DND-41 (cell line): ENCODE results near the gene DOK4.

Experiments used
- EZH2 ChIP-seq: IDR thresholded peaks from 3 replicates; pipeline ENCODE4 v1.6.1; 2012; ENCODE audit warnings: borderline replicate concordance, low read depth, mild to moderate bottlenecking, moderate library complexity, low read length, inconsistent platforms; ENCODE audit not compliant: severe bottlenecking
- TF ChIP-seq, protein P1 (sequence below): IDR thresholded peaks from 2 replicates; pipeline ENCODE4 v1.5.1; 2012; ENCODE audit warnings: borderline replicate concordance, low read length, moderate library complexity, mild to moderate bottlenecking; ENCODE audit not compliant: poor library complexity, severe bottlenecking; ENCODE audit errors: extremely low read depth

DNA sequence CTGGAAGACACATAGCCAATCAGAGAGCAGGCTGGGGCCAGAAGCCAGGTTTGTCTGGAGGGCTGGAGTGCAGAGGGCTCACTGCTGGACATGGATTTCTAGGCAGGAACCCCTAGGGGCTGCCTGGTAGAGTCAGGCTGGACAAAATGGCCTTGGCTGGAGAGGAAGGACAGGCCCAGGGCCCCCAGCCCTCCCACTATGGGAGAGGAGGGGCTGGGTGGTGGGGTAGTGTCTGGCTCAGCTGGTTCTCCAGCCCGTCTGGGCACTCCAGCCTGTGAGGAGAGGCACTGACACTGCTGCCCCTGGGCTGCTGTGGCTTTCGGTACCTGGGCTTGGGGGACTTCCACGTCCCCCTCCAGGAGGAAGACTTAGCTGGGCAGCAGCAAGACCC is 21.7 kb upstream of the DOK4 start:
- TF ChIP-seq, protein P1, sequence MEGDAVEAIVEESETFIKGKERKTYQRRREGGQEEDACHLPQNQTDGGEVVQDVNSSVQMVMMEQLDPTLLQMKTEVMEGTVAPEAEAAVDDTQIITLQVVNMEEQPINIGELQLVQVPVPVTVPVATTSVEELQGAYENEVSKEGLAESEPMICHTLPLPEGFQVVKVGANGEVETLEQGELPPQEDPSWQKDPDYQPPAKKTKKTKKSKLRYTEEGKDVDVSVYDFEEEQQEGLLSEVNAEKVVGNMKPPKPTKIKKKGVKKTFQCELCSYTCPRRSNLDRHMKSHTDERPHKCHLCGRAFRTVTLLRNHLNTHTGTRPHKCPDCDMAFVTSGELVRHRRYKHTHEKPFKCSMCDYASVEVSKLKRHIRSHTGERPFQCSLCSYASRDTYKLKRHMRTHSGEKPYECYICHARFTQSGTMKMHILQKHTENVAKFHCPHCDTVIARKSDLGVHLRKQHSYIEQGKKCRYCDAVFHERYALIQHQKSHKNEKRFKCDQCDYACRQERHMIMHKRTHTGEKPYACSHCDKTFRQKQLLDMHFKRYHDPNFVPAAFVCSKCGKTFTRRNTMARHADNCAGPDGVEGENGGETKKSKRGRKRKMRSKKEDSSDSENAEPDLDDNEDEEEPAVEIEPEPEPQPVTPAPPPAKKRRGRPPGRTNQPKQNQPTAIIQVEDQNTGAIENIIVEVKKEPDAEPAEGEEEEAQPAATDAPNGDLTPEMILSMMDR: no peak
- TF ChIP-seq EZH2: no peak
